ENCODE data around the gene RAB3IL1. TPM values are rescaled to one million over a fixed set of nuclear protein-coding genes. Genes with fewer than 3 reads are reported as not detected.

Gene RAB3IL1
- total RNA-seq, 3 donors from 2014 or later, result 11.7 to 27.9 (median 22.6) TPM

- no peak overlapping the region for H3K4me3 ChIP-seq
- H3K36me3 ChIP-seq, result no peaks in the 10 kb centered on the region
- H3K9me3 ChIP-seq, result no peaks in the 10 kb centered on the region
- H3K27me3 ChIP-seq, result no peaks in the 10 kb centered on the region
- TF ChIP-seq CTCF (IDR thresholded peaks at IDR 0.05), result no peak
- TF ChIP-seq POLR2AphosphoS5 (IDR thresholded peaks at IDR 0.05), result no peak
- intact Hi-C loops (cut with DNase I; ENCODE audit: low total_unique reads), result no loop called here
- H3K4me1 ChIP-seq, result no peaks in the 10 kb centered on the region
- no peak overlapping the region for H3K27ac ChIP-seq
- no peak for DNase-seq (ENCODE audit: low spot score in 2 of 2)
These were observed 61.3 kb downstream of the RAB3IL1 start for GRCh38 chr11:61855939-61856680.

- no peak overlapping the region for H3K4me3 ChIP-seq
- no peak for DNase-seq (ENCODE audit: low spot score in 2 of 2)
- no peak overlapping the region for H3K27ac ChIP-seq
- intact Hi-C loops (cut with DNase I; ENCODE audit: low total_unique reads), result no loop called here
- H3K4me1 ChIP-seq, result no peaks in the 10 kb centered on the region
- no peaks in the 10 kb centered on the region for H3K36me3 ChIP-seq
- no peaks in the 10 kb centered on the region for H3K27me3 ChIP-seq
- TF ChIP-seq CTCF (IDR thresholded peaks at IDR 0.05) (no peak), POLR2AphosphoS5 (IDR thresholded peaks at IDR 0.05) (no peak)
- H3K9me3 ChIP-seq, result no peaks in the 10 kb centered on the region
These were observed 62.2 kb downstream of the RAB3IL1 start for GRCh38 chr11:61854966-61855714.

- DNase-seq (ENCODE audit: low spot score in 2 of 2), result no peak
- TF ChIP-seq CTCF (IDR thresholded peaks at IDR 0.05), result no peak
- no peak for TF ChIP-seq POLR2A (IDR thresholded peaks at IDR 0.05)
- TF ChIP-seq POLR2AphosphoS5 (IDR thresholded peaks at IDR 0.05), result no peak
- no peaks in the 10 kb centered on the region for H3K27me3 ChIP-seq
- no peak overlapping the region for H3K4me3 ChIP-seq
- intact Hi-C loops (cut with DNase I; ENCODE audit: low total_unique reads), result no loop called here
- no peak overlapping the region for H3K27ac ChIP-seq
- no peaks in the 10 kb centered on the region for H3K4me1 ChIP-seq
- no peaks in the 10 kb centered on the region for H3K9me3 ChIP-seq
- no peaks in the 10 kb centered on the region for H3K36me3 ChIP-seq
These were observed 63.0 kb downstream of the RAB3IL1 start for GRCh38 chr11:61854206-61854895.

GRCh38 chr11:61853698-61854169 is 63.6 kb downstream of the RAB3IL1 start:
- no peaks in the 10 kb centered on the region for H3K4me1 ChIP-seq
- H3K27me3 ChIP-seq, result no peaks in the 10 kb centered on the region
- no peaks in the 10 kb centered on the region for H3K9me3 ChIP-seq
- DNase-seq (ENCODE audit: low spot score in 2 of 2), result peak in 1 of 2 donors; percentile 36
- H3K4me3 ChIP-seq, result no peak overlapping the region
- H3K27ac ChIP-seq, result no peak overlapping the region
- intact Hi-C loops (cut with DNase I; ENCODE audit: low total_unique reads), result no loop called here
- H3K36me3 ChIP-seq, result no peaks in the 10 kb centered on the region
- no peak for TF ChIP-seq CTCF (IDR thresholded peaks at IDR 0.05)
- no peak for TF ChIP-seq POLR2AphosphoS5 (IDR thresholded peaks at IDR 0.05)
- TF ChIP-seq POLR2A (IDR thresholded peaks at IDR 0.05), result no peak

GRCh38 chr11:61851900-61852295 is 65.5 kb downstream of the RAB3IL1 start:
- Histone ChIP-seq H3K27me3 (no peaks in the 10 kb centered on the region), H3K4me1 (no peaks in the 10 kb centered on the region), H3K27ac (no peak overlapping the region), H3K9me3 (no peaks in the 10 kb centered on the region), H3K4me3 (no peak overlapping the region), H3K36me3 (no peaks in the 10 kb centered on the region)
- intact Hi-C loops (cut with DNase I; ENCODE audit: low total_unique reads), result no loop called here
- DNase-seq (ENCODE audit: low spot score in 2 of 2), result no peak
- TF ChIP-seq POLR2A (IDR thresholded peaks at IDR 0.05) (no peak), POLR2AphosphoS5 (IDR thresholded peaks at IDR 0.05) (no peak), CTCF (IDR thresholded peaks at IDR 0.05) (no peak)

Data from breast epithelium (tissue), 4 donors.